Subcutaneous adipose tissue (tissue), 4 donors: ENCODE measurements around the gene SCNN1G. TPM values are rescaled to one million over a fixed set of nuclear protein-coding genes. Genes with fewer than 3 reads are reported as not detected.

Experiments used
- total RNA-seq, 4 donors: library from RNA; depleted of rRNA; stranded (reverse); fragments of >200 nt; gene quantifications; one replicate each; pipeline ENCODE4 v1.1.0, GENCODE V29; 2016
- TF ChIP-seq, protein P1 (sequence below): fragments of 450-650 bp; IDR thresholded peaks from one replicate; pipeline ENCODE4 v1.5.1; 2016; ENCODE audit warnings: low read depth, mild to moderate bottlenecking, control low read depth, antibody characterized with exemption, moderate library complexity

Gene SCNN1G
- total RNA-seq, 4 donors from 2014 or later, result 0.22 TPM; not detected in 3

DNA sequence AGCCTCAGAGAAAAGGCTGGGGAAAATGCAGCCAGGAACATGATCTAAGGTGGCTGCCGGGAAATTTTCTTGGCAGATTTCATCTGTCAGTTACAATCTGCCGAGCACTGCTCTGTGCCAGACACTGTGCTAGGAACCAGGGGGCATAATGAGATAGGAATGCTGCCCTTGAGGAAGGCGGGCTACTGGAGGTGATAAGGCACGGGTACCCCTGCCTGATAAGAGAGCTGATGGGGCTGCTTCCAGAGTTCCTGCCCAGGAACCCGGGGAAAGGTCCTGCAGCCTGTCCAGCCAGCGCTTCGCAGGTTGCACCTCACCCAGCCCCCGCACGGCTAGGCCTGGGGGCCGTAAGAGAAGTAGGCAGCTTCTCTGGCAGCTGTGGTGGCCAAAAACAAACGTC, 3.1 kb downstream of the SCNN1G start:
- TF ChIP-seq, protein P1, sequence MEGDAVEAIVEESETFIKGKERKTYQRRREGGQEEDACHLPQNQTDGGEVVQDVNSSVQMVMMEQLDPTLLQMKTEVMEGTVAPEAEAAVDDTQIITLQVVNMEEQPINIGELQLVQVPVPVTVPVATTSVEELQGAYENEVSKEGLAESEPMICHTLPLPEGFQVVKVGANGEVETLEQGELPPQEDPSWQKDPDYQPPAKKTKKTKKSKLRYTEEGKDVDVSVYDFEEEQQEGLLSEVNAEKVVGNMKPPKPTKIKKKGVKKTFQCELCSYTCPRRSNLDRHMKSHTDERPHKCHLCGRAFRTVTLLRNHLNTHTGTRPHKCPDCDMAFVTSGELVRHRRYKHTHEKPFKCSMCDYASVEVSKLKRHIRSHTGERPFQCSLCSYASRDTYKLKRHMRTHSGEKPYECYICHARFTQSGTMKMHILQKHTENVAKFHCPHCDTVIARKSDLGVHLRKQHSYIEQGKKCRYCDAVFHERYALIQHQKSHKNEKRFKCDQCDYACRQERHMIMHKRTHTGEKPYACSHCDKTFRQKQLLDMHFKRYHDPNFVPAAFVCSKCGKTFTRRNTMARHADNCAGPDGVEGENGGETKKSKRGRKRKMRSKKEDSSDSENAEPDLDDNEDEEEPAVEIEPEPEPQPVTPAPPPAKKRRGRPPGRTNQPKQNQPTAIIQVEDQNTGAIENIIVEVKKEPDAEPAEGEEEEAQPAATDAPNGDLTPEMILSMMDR, result no peak

DNA sequence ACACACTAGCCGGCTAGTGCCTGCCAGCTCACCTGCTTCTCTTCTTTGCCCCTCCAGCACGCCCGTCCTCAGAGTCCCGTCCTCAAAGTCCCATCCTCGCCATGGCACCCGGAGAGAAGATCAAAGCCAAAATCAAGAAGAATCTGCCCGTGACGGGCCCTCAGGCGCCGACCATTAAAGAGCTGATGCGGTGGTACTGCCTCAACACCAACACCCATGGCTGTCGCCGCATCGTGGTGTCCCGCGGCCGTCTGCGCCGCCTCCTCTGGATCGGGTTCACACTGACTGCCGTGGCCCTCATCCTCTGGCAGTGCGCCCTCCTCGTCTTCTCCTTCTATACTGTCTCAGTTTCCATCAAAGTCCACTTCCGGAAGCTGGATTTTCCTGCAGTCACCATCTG, 3.6 kb downstream of the SCNN1G start:
- TF ChIP-seq, protein P1, result no peak

DNA sequence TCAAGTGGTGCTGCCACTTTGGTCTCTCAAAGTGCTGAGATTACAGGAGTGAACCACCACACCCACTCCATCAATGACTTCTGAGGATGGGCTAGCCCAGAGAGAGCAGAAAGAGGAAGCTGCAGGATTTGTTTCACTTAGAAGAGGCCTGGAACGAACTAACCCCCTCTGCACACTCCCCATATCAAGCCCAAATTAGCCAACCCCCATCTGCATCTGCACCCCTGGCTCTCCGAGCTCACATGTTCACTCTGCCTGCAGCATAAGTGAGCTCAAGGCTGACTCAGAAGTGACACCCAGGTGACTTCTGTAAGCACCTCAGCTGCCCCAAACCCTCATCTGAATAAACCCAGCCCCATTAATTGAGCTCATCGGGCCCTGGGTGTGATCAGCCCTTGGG, 4.8 kb downstream of the SCNN1G start:
- TF ChIP-seq, protein P1, result no peak

DNA sequence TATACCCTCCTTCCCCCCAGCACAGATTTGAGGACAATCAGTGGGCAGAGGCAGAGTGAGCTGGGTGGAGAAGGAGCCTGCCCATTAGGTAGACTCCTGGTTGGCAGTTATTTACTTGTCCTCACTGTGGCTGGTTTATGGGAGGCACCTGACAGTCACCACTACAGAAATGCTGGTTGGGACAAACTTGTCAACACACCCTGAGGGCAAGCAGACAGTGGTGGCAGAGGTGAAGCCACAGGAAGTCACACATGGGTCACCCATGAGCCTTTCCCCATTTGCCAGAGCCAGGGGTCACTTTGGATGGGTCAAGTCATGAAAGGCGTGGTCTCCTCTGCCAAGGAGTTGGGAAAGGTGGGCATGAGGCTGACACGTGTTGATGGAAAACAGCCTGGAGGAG, 6.4 kb downstream of the SCNN1G start:
- TF ChIP-seq, protein P1, result no peak

DNA sequence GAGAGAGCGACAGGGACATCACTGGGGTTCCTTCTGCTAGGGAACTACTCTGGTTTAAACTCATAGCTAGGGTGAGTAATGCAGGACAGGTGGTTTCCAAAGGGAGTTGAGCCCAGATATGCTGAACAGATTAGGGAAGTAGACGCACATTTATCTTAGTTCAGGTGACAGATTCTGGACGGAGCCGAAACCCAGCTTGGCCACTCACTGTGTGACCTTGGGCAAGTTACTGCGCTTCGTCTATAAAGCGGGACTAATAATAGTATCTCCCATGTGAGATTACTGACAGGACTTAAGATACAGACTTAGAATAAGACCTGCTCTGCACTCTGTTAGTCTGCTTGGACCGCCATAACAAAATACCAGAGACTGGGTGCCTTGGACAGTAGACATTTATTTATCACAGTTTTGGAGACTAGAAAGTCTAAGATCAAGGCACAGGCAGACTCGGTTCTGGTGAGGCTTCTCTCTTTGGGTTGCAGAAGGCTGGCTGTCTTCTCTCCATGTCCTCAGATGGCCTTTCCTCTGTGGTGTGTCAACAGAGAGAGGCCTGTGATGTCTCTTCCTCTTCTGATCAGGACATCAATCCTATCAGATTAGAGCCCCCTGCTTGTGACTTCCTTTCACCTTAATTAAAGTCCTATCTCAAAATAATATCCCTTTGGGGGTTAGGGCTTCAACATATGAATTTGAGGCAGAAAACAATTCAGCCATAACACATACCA, 12.1 kb downstream of the SCNN1G start:
- TF ChIP-seq, protein P1, result no peak

DNA sequence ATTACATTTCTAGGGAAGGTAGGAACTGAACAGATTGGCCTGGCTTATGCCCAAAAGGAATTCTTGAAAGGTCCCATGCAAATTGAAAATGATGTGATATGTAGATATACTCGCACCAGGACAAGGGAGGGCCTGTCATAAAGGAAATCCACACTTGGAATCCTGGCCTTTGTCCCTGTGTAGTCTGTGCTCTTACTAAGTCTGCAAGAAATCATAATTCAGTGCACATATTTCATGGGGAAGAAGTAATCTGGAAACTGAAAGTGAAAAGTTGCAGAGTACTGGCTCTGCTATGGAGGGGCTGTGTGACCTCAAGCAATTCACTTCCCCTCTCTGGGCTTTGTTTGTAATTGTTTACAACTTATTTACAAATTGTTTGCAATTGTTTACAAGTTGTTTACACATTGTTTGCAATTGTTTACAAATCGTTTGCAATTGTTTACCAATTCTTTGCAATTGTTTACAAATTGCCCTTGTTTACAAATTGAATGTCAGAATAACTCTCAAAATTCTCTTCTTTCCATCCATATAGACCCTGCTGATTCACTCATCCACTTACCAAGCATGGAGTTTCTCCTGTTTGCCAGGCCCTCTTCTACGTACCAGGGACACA, 12.9 kb downstream of the SCNN1G start:
- TF ChIP-seq, protein P1, result no peak

DNA sequence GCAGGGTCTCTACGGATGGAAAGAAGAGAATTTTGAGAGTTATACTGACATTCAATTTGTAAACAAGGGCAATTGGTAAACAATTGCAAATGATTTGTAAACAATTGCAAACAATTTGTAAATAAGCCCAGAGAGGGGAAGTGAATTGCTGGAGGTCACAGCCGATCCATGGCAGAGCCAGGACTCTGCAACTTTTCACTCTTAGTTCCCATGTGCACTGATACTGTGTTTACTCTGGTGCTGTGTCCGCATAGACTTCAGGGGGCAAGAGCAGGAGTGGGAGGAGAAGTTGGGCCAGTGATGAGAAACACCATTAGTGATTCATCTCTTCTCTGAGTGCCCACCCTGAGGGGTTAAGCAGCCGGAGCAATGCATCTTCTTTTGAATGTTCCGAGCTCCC, 14.0 kb downstream of the SCNN1G start:
- TF ChIP-seq, protein P1, result no peak
